H7 (cell line): ENCODE results near the gene IL22RA1. TPM values are rescaled to one million over a fixed set of nuclear protein-coding genes. Genes with fewer than 3 reads are reported as not detected.

ENCODE experiments used
- DNase-seq: peaks from one replicate; pipeline ENCODE4 v3.0.0; 2012
- H3K27me3 ChIP-seq: 2 replicates; pipeline ENCODE4 v1.6.0; 2011; ENCODE audit warnings: mild to moderate bottlenecking, low read length; ENCODE audit not compliant: control insufficient read depth, insufficient read depth
- H3K36me3 ChIP-seq: replicated peaks from 2 replicates; pipeline ENCODE4 v1.5.1; 2011; ENCODE audit warnings: low read length; ENCODE audit not compliant: control insufficient read depth, insufficient read depth
- H3K4me3 ChIP-seq: 2 replicates; pipeline ENCODE4 v1.5.1; 2011; ENCODE audit warnings: low read depth, mild to moderate bottlenecking, control low read depth, low read length, moderate library complexity; ENCODE audit not compliant: insufficient read depth
- total RNA-seq: library from RNA; depleted of rRNA; stranded (reverse); fragments of >200 nt; shearing (Covaris generic); gene quantifications from 2 replicates; pipeline ENCODE4 v1.2.3, GENCODE V29; 2014

The IL22RA1 gene
- total RNA-seq, 1 experiment from 2014 or later: 0.10 TPM

- Histone ChIP-seq H3K36me3 (no peaks in the 10 kb centered on the region), H3K27me3 (no peaks in the 10 kb centered on the region; the same call in 1 of the 2 replicates), H3K4me3 (no peak overlapping the region)
- peak; percentile 61 for DNase-seq
These were observed 34.4 kb downstream of the IL22RA1 start for GRCh38 chr1:24108334-24109165.

GRCh38 chr1:24107462-24108138, 35.3 kb downstream of the IL22RA1 start:
- Histone ChIP-seq H3K36me3 (no peaks in the 10 kb centered on the region), H3K27me3 (no peaks in the 10 kb centered on the region), H3K4me3 (no peak overlapping the region)
- peak; percentile 57 for DNase-seq

- H3K4me3 ChIP-seq: no peak overlapping the region
- no peak for DNase-seq
- H3K36me3 ChIP-seq: no peaks in the 10 kb centered on the region
- H3K27me3 ChIP-seq: no peaks in the 10 kb centered on the region
These were observed 37.4 kb downstream of the IL22RA1 start for GRCh38 chr1:24105368-24106160.

- no peaks in the 10 kb centered on the region for H3K27me3 ChIP-seq
- H3K36me3 ChIP-seq: no peaks in the 10 kb centered on the region
- no peak overlapping the region for H3K4me3 ChIP-seq
- no peak for DNase-seq
These were observed 38.1 kb downstream of the IL22RA1 start for GRCh38 chr1:24104854-24105253.

GRCh38 chr1:24103879-24104278, 39.1 kb downstream of the IL22RA1 start:
- Histone ChIP-seq H3K36me3 (no peaks in the 10 kb centered on the region), H3K4me3 (no peak overlapping the region)
- no peak for DNase-seq

GRCh38 chr1:24103408-24103807, 39.5 kb downstream of the IL22RA1 start:
- Histone ChIP-seq H3K36me3 (no peaks in the 10 kb centered on the region), H3K27me3 (no peaks in the 10 kb centered on the region), H3K4me3 (no peak overlapping the region)
- DNase-seq: no peak

More at GRCh38 chr1:24103879-24104278, 39.1 kb downstream of the IL22RA1 start:
- no peaks in the 10 kb centered on the region for H3K27me3 ChIP-seq

GRCh38 chr1:24102961-24103360, 40.0 kb downstream of the IL22RA1 start:
- DNase-seq: no peak
- no peak overlapping the region for H3K4me3 ChIP-seq
- H3K36me3 ChIP-seq: no peaks in the 10 kb centered on the region

GRCh38 chr1:24101796-24102586, 40.9 kb downstream of the IL22RA1 start:
- no peak for DNase-seq
- no peak overlapping the region for H3K4me3 ChIP-seq
- no peaks in the 10 kb centered on the region for H3K36me3 ChIP-seq
- no peaks in the 10 kb centered on the region for H3K27me3 ChIP-seq

More at GRCh38 chr1:24102961-24103360, 40.0 kb downstream of the IL22RA1 start:
- no peaks in the 10 kb centered on the region for H3K27me3 ChIP-seq

GRCh38 chr1:24100945-24101737, 41.8 kb downstream of the IL22RA1 start:
- no peak overlapping the region for H3K4me3 ChIP-seq
- H3K27me3 ChIP-seq: no peaks in the 10 kb centered on the region
- no peak for DNase-seq
- H3K36me3 ChIP-seq: no peaks in the 10 kb centered on the region

- no peak overlapping the region for H3K4me3 ChIP-seq
- no peaks in the 10 kb centered on the region for H3K27me3 ChIP-seq
- H3K36me3 ChIP-seq: no peaks in the 10 kb centered on the region
- DNase-seq: no peak
These were observed 43.8 kb downstream of the IL22RA1 start for GRCh38 chr1:24098943-24099638.

- Histone ChIP-seq H3K4me3 (no peak overlapping the region), H3K36me3 (no peaks in the 10 kb centered on the region), H3K27me3 (no peaks in the 10 kb centered on the region)
- no peak for DNase-seq
These were observed 44.8 kb downstream of the IL22RA1 start for GRCh38 chr1:24098102-24098501.

- DNase-seq: no peak
- H3K4me3 ChIP-seq: no peak overlapping the region
- H3K27me3 ChIP-seq: no peaks in the 10 kb centered on the region
- H3K36me3 ChIP-seq: no peaks in the 10 kb centered on the region
These were observed 45.3 kb downstream of the IL22RA1 start for GRCh38 chr1:24097663-24098062.

- DNase-seq: no peak
- H3K36me3 ChIP-seq: no peaks in the 10 kb centered on the region
- no peak overlapping the region for H3K4me3 ChIP-seq
- H3K27me3 ChIP-seq: no peaks in the 10 kb centered on the region
These were observed 46.2 kb downstream of the IL22RA1 start for GRCh38 chr1:24096739-24097103.
